Omental fat pad (tissue), 4 donors: ENCODE measurements around the gene KLF4. TPM values are rescaled to one million over a fixed set of nuclear protein-coding genes. Genes with fewer than 3 reads are reported as not detected.

ENCODE experiments used
- ATAC-seq: fragments of 150-250 bp; one replicate; pipeline ENCODE4 v1.9.1; 2016; ENCODE audit warnings: mild to moderate bottlenecking, moderate library complexity; ENCODE audit not compliant: low FRiP score
- DNase-seq: peaks from one replicate; pipeline ENCODE4 v3.0.0-alpha.2; 2019; ENCODE audit warnings: low spot score
- small RNA-seq: library from RNA; depleted of rRNA; stranded (forward); fragments of <200 nt; gene quantifications from one replicate; pipeline ENCODE3, GENCODE V24; 2016
- total RNA-seq, 4 donors: library from RNA; depleted of rRNA; stranded (reverse); fragments of >200 nt; gene quantifications; one replicate each; pipeline ENCODE4 v1.1.0, GENCODE V29; 2016
- TF ChIP-seq, protein P1 (sequence below), 3 donors: fragments of 450-650 bp; IDR thresholded peaks; one replicate each; pipeline ENCODE4 v1.5.1; 2016 to 2017; ENCODE audit warnings: antibody characterized with exemption in 3 of 3, mild to moderate bottlenecking in 3 of 3, moderate library complexity in 2 of 3

Gene KLF4
- total RNA-seq, 4 donors from 2014 or later = 175 to 352 (median 244) TPM

DNA sequence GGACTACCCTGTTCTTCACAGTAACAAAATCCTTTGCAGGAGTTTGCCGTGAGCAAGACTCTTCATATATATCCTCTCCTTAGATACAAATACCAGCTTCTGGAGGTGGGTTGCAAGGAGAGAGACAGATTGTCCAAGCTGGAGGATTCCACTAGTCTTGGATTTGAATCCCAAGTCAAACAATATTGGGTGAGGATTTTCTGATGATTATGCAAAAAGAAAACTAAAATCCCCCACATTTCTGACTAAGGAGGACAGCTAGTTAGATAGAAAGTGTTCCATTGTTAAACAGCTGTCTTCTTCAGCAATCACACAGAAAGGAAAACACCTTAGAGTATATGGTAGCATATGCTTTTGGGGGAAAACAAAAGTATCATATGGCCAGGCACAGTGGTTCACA lies 54.2 kb downstream of the KLF4 start:
- ATAC-seq (no peak), DNase-seq (no peak)
- TF ChIP-seq, protein P1, sequence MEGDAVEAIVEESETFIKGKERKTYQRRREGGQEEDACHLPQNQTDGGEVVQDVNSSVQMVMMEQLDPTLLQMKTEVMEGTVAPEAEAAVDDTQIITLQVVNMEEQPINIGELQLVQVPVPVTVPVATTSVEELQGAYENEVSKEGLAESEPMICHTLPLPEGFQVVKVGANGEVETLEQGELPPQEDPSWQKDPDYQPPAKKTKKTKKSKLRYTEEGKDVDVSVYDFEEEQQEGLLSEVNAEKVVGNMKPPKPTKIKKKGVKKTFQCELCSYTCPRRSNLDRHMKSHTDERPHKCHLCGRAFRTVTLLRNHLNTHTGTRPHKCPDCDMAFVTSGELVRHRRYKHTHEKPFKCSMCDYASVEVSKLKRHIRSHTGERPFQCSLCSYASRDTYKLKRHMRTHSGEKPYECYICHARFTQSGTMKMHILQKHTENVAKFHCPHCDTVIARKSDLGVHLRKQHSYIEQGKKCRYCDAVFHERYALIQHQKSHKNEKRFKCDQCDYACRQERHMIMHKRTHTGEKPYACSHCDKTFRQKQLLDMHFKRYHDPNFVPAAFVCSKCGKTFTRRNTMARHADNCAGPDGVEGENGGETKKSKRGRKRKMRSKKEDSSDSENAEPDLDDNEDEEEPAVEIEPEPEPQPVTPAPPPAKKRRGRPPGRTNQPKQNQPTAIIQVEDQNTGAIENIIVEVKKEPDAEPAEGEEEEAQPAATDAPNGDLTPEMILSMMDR (IDR thresholded peaks at IDR 0.05) = no peak

Small RNAs within 50 kb of the gene (small RNA-seq; reads per million reads assigned to genes)
- gene HMGN2P32 = not detected
- gene RNU6-492P = not detected

Other genes starting within 250 kb of the KLF4 start
- gene RAD23B, start 206.5 kb downstream of the KLF4 start, total RNA-seq = 100 to 1,000 TPM in 2 of 4 donors, 10 to 100 TPM in 2; 70.3 to 123 (median 101) TPM